ENCODE measurements around the gene GPR132. TPM values are rescaled to one million over a fixed set of nuclear protein-coding genes. Genes with fewer than 3 reads are reported as not detected.

Gene GPR132
- total RNA-seq, 2 donors from 2014 or later = 1.0 TPM

DNA sequence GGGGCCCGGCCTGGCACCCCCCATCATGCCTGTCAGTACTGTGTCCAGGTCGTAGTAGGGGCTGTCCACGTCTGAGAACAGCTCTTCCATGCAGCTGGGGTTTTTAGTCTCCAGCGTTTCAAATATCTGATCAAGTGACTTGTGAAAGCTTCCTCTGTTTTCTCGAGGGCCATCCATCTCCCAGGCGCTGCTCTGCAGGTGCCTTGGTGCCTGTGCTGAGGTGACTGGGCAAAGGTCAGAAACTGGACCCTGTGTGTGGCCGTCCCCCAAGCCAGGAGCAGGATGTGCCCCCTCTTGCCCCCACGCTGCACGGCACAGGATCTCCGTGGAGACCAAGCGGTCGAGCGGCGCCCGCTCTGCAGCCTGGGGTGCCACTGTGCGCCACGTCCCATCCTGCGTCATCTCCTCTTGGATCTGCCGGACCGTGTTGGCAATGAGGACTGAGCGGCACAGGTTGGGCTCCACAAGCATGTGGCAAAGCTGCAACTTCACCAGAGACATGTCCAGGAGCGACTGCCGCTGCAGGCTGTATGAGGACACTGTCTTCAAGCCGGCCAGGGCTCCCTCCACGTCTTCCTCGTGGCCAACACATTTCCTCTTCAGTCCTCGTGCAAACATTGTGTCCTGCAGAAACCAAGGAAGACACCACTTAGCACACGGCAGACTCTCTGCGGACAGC, 53.8 kb downstream of the GPR132 start:
- H3K9ac ChIP-seq (ENCODE audit: low read depth in 2 of 2, low read length in 2 of 2) = no peak overlapping the region
- no peak for DNase-seq
- no peak overlapping the region for H3K27ac ChIP-seq
- no peaks in the 10 kb centered on the region for H3K9me3 ChIP-seq
- peaks cover 8% of the 10 kb centered on the region for H3K36me3 ChIP-seq
- no peaks in the 10 kb centered on the region for H3K27me3 ChIP-seq
- no peaks in the 10 kb centered on the region for H3K4me1 ChIP-seq
- intact Hi-C loops (cut with DNase I) = no loop called here
- H3K4me3 ChIP-seq = no peak overlapping the region
- TF ChIP-seq CTCF (IDR thresholded peaks at IDR 0.05) = no peak

GRCh38 chr14:105010891-105011291, 54.3 kb downstream of the GPR132 start:
- DNase-seq = no peak
- H3K9me3 ChIP-seq = no peaks in the 10 kb centered on the region
- intact Hi-C loops (cut with DNase I) = no loop called here
- no peak for TF ChIP-seq CTCF (IDR thresholded peaks at IDR 0.05)
- H3K36me3 ChIP-seq = peaks cover 8% of the 10 kb centered on the region
- H3K27ac ChIP-seq = no peak overlapping the region
- H3K27me3 ChIP-seq = no peaks in the 10 kb centered on the region
- H3K4me3 ChIP-seq = no peak overlapping the region
- no peaks in the 10 kb centered on the region for H3K4me1 ChIP-seq
- no peak overlapping the region for H3K9ac ChIP-seq (ENCODE audit: low read depth in 2 of 2, low read length in 2 of 2)

- H3K27ac ChIP-seq = no peak overlapping the region
- H3K9me3 ChIP-seq = no peaks in the 10 kb centered on the region
- no peaks in the 10 kb centered on the region for H3K27me3 ChIP-seq
- TF ChIP-seq CTCF (IDR thresholded peaks at IDR 0.05) = no peak
- no peak overlapping the region for H3K9ac ChIP-seq (ENCODE audit: low read depth in 2 of 2, low read length in 2 of 2)
- H3K36me3 ChIP-seq = peaks cover 8% of the 10 kb centered on the region
- DNase-seq = no peak
- H3K4me3 ChIP-seq = no peak overlapping the region
- intact Hi-C loops (cut with DNase I) = no loop called here
- H3K4me1 ChIP-seq = no peaks in the 10 kb centered on the region
Measured at GRCh38 chr14:105010106-105010505, 55.1 kb downstream of the GPR132 start.

- Histone ChIP-seq H3K4me1 (no peaks in the 10 kb centered on the region), H3K9me3 (no peaks in the 10 kb centered on the region), H3K4me3 (no peak overlapping the region), H3K9ac (ENCODE audit: low read depth in 2 of 2, low read length in 2 of 2) (no peak overlapping the region), H3K27me3 (no peaks in the 10 kb centered on the region), H3K27ac (no peak overlapping the region), H3K36me3 (peaks cover 8% of the 10 kb centered on the region)
- TF ChIP-seq CTCF (IDR thresholded peaks at IDR 0.05) = no peak
- DNase-seq = no peak
- intact Hi-C loops (cut with DNase I) = no loop called here
Measured at GRCh38 chr14:105007593-105008264, 57.5 kb downstream of the GPR132 start.

DNA sequence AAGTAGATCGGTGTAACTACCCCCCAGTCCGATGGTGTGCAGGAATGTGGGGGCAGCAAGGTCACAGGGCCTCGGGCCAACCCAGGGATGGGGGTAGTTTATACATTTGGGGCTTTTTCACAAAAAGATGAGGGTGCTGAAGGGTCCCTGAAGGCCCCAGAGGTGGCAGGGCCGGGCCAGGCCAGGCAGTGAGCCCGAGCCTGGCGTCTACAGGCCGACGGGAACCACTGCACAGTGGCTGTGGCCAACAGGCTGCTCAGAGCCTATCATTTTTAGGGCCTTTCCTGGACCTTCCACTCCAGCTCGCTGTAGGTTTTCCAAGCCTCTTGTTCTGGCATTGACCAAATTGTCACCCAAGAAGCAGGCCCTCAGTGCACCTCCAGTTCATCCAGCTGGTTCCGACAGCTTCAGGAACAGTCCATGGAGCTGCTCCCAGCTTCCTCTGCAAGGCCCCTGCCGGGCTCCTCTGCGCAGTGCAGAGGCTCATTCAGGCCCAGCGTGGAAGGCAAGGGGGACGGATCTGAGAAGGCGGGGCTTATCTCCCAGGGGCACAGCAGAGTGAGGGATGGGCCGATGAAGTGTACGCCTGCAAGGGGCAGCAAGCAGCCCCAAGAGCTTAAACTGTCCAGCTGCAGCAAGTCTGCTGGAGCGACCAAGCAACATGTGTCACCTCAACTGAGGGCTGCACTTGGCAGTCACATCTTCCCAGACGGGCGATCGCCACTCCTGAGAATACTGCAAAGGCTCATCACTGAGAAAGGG, 58.2 kb downstream of the GPR132 start:
- Histone ChIP-seq H3K9me3 (no peaks in the 10 kb centered on the region), H3K27me3 (no peaks in the 10 kb centered on the region), H3K4me1 (no peaks in the 10 kb centered on the region), H3K4me3 (no peak overlapping the region), H3K9ac (ENCODE audit: low read depth in 2 of 2, low read length in 2 of 2) (no peak overlapping the region), H3K27ac (no peak overlapping the region), H3K36me3 (peaks cover 8% of the 10 kb centered on the region)
- no peak for TF ChIP-seq CTCF (IDR thresholded peaks at IDR 0.05)
- no peak for DNase-seq
- intact Hi-C loops (cut with DNase I) = no loop called here
